Liver (tissue), 9 donors: Measurements from ENCODE around the gene MYF6. TPM values are rescaled to one million over a fixed set of nuclear protein-coding genes. Genes with fewer than 3 reads are reported as not detected.

Experiments
- DNase-seq: peaks from one replicate; pipeline ENCODE4 v3.0.0-alpha.2; 2017; ENCODE audit warnings: low spot score
- H3K27ac ChIP-seq, 2 donors: one replicate each; pipeline ENCODE4 v1.7.0; 2013; ENCODE audit warnings: inconsistent platforms in 2 of 2, low read length in 2 of 2, control low read depth in 1 of 2, low read depth in 1 of 2, mild to moderate bottlenecking in 1 of 2
- H3K27me3 ChIP-seq, 4 donors: one replicate each; pipeline versions ENCODE4 v1.6.1 to v1.7.0; 2013; ENCODE audit warnings: low read length in 3 of 4, inconsistent platforms in 1 of 4, mild to moderate bottlenecking in 1 of 4, moderate library complexity in 1 of 4; ENCODE audit not compliant: control insufficient read depth in 4 of 4, insufficient read depth in 4 of 4
- H3K36me3 ChIP-seq, 4 donors: one replicate each; pipeline versions ENCODE4 v1.6.1 to v1.7.0; 2013; ENCODE audit warnings: low read length in 3 of 4, mild to moderate bottlenecking in 3 of 4, low read depth in 1 of 4, moderate library complexity in 1 of 4; ENCODE audit not compliant: control insufficient read depth in 4 of 4, insufficient read depth in 3 of 4
- H3K4me1 ChIP-seq, 4 donors: one replicate each; pipeline versions ENCODE4 v1.6.1 to v1.7.0; 2013; ENCODE audit warnings: low read length in 3 of 4, mild to moderate bottlenecking in 3 of 4, moderate library complexity in 1 of 4; ENCODE audit not compliant: control insufficient read depth in 4 of 4, insufficient read depth in 4 of 4
- H3K4me3 ChIP-seq, 3 donors: one replicate each; pipeline versions ENCODE4 v1.6.1 to v1.7.0; 2013; ENCODE audit warnings: low read length in 3 of 3, control low read depth in 1 of 3, low read depth in 1 of 3, mild to moderate bottlenecking in 1 of 3
- H3K9ac ChIP-seq, 2 donors: one replicate each; pipeline ENCODE4 v1.7.0; 2013; ENCODE audit warnings: low read length in 2 of 2, mild to moderate bottlenecking in 2 of 2, moderate library complexity in 2 of 2, control low read depth in 1 of 2, low read depth in 1 of 2
- H3K9me3 ChIP-seq, 4 donors: one replicate each; pipeline versions ENCODE4 v1.6.1 to v1.7.0; 2013; ENCODE audit warnings: low read length in 3 of 4; ENCODE audit not compliant: control insufficient read depth in 4 of 4
- EGR1 ChIP-seq, 2 donors: IDR thresholded peaks; 2 replicates each; pipeline ENCODE4 v1.6.1; 2016 to 2018; ENCODE audit warnings: antibody characterized with exemption in 2 of 2, low read depth in 2 of 2
- FOXA1 ChIP-seq: IDR thresholded peaks from 2 replicates; pipeline ENCODE4 v1.6.1; 2016; ENCODE audit warnings: antibody characterized with exemption
- FOXA2 ChIP-seq: IDR thresholded peaks from 2 replicates; pipeline ENCODE4 v1.6.1; 2016; ENCODE audit warnings: antibody characterized with exemption
- GABPA ChIP-seq, 2 donors: IDR thresholded peaks in 1 of 2; conservative IDR thresholded peaks in 1 of 2; 2 replicates each; pipeline ENCODE4 v1.6.1; 2016; ENCODE audit warnings: antibody characterized with exemption in 2 of 2, mild to moderate bottlenecking in 1 of 2, moderate library complexity in 1 of 2
- HNF4A ChIP-seq, 2 donors: conservative IDR thresholded peaks; 2 replicates each; pipeline ENCODE4 v1.6.1; 2016; ENCODE audit warnings: antibody characterized with exemption in 2 of 2, mild to moderate bottlenecking in 2 of 2
- HNF4G ChIP-seq: IDR thresholded peaks from 2 replicates; pipeline ENCODE4 v1.6.1; 2016; ENCODE audit warnings: antibody characterized with exemption
- NR2F2 ChIP-seq: IDR thresholded peaks from 2 replicates; pipeline ENCODE4 v1.6.1; 2016; ENCODE audit warnings: antibody characterized with exemption
- RAD21 ChIP-seq, 2 donors: IDR thresholded peaks; 2 replicates each; pipeline ENCODE4 v1.6.1; 2016; ENCODE audit warnings: antibody characterized with exemption in 2 of 2, mild to moderate bottlenecking in 2 of 2
- REST ChIP-seq: IDR thresholded peaks from 2 replicates; pipeline ENCODE4 v1.6.1; 2016; ENCODE audit warnings: antibody characterized with exemption, mild to moderate bottlenecking
- TAF1 ChIP-seq: conservative IDR thresholded peaks from 2 replicates; pipeline ENCODE4 v1.6.1; 2016; ENCODE audit warnings: antibody characterized with exemption, mild to moderate bottlenecking
- YY1 ChIP-seq: IDR thresholded peaks from 2 replicates; pipeline ENCODE4 v1.6.1; 2016; ENCODE audit warnings: antibody characterized with exemption, mild to moderate bottlenecking
- WGBS: extraction: QIAGEN DNeasy Blood & Tissue Kit; methylation state at CpG from one replicate; pipeline ENCODE4 v1.1.7; 2013; 5-methylcytosine and 5-hydroxymethylcytosine counted together
- polyA plus RNA-seq, 2 donors: library from polyadenylated mRNA; stranded (reverse) in 1 of 2; unstranded in 1 of 2; fragments of 200-250 nt in 1 of 2; fragments of >200 nt in 1 of 2; fragmentation: Nextera tagmentation in 1 of 2; extraction: Ambion mirVana in 1 of 2; gene quantifications; one replicate each; pipeline versions ENCODE4 v1.2.1 to v1.2.3, GENCODE V29; 2013 to 2015
- total RNA-seq, 2 donors: library from RNA; depleted of rRNA; stranded (reverse); fragments of >200 nt; gene quantifications; one replicate each; pipeline ENCODE4 v1.2.3, GENCODE V29; 2014
- TF ChIP-seq, protein P1 (sequence below): IDR thresholded peaks from 2 replicates; pipeline ENCODE4 v1.6.1; 2016; ENCODE audit warnings: antibody characterized with exemption
- TF ChIP-seq, protein P2 (sequence below): IDR thresholded peaks from 2 replicates; pipeline ENCODE4 v1.6.1; 2016; ENCODE audit warnings: antibody characterized with exemption
- TF ChIP-seq, protein P3 (sequence below): fragments of 150-350 bp; IDR thresholded peaks from 2 replicates; pipeline ENCODE4 v1.5.1; 2017; ENCODE audit warnings: improper control_type of control experiment, low read depth, low read length; ENCODE audit not compliant: missing input control
- TF ChIP-seq, protein P4 (sequence below): IDR thresholded peaks from 2 replicates; pipeline ENCODE4 v1.6.1; 2016; ENCODE audit warnings: antibody characterized with exemption
- donor health status: healthy.
- donor health status: healthy.
- donor health status: healthy.
- donor health status: healthy.
- donor health status: healthy.

The MYF6 gene
- total and polyA plus RNA-seq, 4 donors, result 0.05 to 0.18 TPM; not detected in 2

DNA sequence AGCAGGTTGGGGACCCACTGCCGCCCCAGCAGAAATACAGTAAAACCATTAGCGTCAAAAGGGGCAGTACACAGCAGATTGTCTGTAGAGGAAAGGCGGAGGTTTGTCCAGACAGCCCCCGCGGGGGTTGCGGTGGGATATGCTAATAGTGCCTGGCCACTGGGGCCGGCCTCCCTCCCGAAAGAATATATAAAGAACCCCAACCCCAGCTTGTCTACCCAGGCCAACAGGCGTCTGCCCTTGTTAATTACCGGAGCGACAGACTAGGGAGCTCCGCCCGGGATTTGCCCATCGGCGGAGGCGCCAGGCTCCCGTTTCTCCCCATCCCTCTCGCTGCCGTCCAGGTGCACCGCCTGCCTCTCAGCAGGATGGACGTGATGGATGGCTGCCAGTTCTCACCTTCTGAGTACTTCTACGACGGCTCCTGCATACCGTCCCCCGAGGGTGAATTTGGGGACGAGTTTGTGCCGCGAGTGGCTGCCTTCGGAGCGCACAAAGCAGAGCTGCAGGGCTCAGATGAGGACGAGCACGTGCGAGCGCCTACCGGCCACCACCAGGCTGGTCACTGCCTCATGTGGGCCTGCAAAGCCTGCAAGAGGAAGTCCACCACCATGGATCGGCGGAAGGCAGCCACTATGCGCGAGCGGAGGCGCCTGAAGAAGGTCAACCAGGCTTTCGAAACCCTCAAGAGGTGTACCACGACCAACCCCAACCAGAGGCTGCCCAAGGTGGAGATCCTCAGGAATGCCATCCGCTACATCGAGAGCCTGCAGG, 9.4 kb downstream of the MYF6 start, which contains the start of gene MYF5:
Gene MYF5 (plus strand): TSS at position 217 of the 774 bp plus-strand sequence. CDS start 152 bp downstream, at position 369.
- no peaks in the 10 kb centered on the region for H3K27me3 ChIP-seq
- H3K36me3 ChIP-seq, result no peaks in the 10 kb centered on the region
- no peak for DNase-seq
- 41% methylated on average over 45 of the region's 45 CpGs for WGBS
- TF ChIP-seq TAF1, result no peak
- TF ChIP-seq GABPA (IDR thresholded peaks at IDR 0.05 in 1 of 2, conservative IDR thresholded peaks at IDR 0.05 in 1 of 2), result no peak
- TF ChIP-seq, protein P1, sequence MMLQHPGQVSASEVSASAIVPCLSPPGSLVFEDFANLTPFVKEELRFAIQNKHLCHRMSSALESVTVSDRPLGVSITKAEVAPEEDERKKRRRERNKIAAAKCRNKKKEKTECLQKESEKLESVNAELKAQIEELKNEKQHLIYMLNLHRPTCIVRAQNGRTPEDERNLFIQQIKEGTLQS, result no peak
- TF ChIP-seq, protein P2, sequence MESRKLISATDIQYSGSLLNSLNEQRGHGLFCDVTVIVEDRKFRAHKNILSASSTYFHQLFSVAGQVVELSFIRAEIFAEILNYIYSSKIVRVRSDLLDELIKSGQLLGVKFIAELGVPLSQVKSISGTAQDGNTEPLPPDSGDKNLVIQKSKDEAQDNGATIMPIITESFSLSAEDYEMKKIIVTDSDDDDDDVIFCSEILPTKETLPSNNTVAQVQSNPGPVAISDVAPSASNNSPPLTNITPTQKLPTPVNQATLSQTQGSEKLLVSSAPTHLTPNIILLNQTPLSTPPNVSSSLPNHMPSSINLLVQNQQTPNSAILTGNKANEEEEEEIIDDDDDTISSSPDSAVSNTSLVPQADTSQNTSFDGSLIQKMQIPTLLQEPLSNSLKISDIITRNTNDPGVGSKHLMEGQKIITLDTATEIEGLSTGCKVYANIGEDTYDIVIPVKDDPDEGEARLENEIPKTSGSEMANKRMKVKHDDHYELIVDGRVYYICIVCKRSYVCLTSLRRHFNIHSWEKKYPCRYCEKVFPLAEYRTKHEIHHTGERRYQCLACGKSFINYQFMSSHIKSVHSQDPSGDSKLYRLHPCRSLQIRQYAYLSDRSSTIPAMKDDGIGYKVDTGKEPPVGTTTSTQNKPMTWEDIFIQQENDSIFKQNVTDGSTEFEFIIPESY, result no peak
- no peak for TF ChIP-seq NR2F2
- no peak for TF ChIP-seq RAD21 (IDR thresholded peaks at IDR 0.05)
- no peak for TF ChIP-seq REST
- TF ChIP-seq, protein P3, sequence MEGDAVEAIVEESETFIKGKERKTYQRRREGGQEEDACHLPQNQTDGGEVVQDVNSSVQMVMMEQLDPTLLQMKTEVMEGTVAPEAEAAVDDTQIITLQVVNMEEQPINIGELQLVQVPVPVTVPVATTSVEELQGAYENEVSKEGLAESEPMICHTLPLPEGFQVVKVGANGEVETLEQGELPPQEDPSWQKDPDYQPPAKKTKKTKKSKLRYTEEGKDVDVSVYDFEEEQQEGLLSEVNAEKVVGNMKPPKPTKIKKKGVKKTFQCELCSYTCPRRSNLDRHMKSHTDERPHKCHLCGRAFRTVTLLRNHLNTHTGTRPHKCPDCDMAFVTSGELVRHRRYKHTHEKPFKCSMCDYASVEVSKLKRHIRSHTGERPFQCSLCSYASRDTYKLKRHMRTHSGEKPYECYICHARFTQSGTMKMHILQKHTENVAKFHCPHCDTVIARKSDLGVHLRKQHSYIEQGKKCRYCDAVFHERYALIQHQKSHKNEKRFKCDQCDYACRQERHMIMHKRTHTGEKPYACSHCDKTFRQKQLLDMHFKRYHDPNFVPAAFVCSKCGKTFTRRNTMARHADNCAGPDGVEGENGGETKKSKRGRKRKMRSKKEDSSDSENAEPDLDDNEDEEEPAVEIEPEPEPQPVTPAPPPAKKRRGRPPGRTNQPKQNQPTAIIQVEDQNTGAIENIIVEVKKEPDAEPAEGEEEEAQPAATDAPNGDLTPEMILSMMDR, result no peak
- no peak for TF ChIP-seq FOXA1
- no peak for TF ChIP-seq HNF4G
- no peak for TF ChIP-seq YY1
- TF ChIP-seq FOXA2, result no peak
- TF ChIP-seq HNF4A (conservative IDR thresholded peaks at IDR 0.05), result no peak
- TF ChIP-seq, protein P4, sequence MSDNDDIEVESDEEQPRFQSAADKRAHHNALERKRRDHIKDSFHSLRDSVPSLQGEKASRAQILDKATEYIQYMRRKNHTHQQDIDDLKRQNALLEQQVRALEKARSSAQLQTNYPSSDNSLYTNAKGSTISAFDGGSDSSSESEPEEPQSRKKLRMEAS, result no peak
- H3K4me1 ChIP-seq, result no peaks in the 10 kb centered on the region
- no peak within 1 kb of the TSS for H3K9ac ChIP-seq
- no peaks in the 10 kb centered on the region for H3K9me3 ChIP-seq
- H3K27ac ChIP-seq, result no peak within 1 kb of the TSS
- no peak within 1 kb of the TSS for H3K4me3 ChIP-seq

DNA sequence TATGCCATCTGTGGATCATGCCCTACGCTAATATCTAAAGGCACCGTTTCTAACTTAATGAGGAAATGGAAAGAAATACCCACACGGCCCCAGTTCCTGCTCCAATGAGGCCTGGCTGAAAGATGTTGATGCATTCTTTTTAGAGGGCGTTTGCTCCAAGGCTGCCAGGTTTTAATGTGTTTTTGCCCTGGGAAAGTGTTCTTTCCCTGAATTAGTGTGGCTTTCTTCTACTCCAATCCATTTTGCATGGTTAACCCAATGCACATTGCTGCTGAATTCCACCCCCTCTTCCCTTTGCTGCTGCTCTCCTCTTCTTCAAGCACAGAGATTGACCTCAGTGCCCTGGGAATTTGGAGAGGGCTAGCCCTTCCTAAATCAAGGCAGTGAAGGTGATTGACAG, 10.4 kb downstream of the MYF6 start:
- Histone ChIP-seq H3K4me1 (no peaks in the 10 kb centered on the region), H3K4me3 (no peak overlapping the region), H3K36me3 (no peaks in the 10 kb centered on the region), H3K9ac (no peak overlapping the region), H3K9me3 (no peaks in the 10 kb centered on the region), H3K27ac (no peak overlapping the region), H3K27me3 (no peaks in the 10 kb centered on the region)
- DNase-seq, result no peak
- WGBS, result 75% methylated on average over 4 of the region's 4 CpGs
- TF ChIP-seq HNF4A (conservative IDR thresholded peaks at IDR 0.05), result no peak
- TF ChIP-seq FOXA1, result no peak
- TF ChIP-seq, protein P2, result no peak
- TF ChIP-seq EGR1 (IDR thresholded peaks at IDR 0.05; ENCODE audit: low read depth in 2 of 2), result no peak
- no peak for TF ChIP-seq GABPA (IDR thresholded peaks at IDR 0.05 in 1 of 2, conservative IDR thresholded peaks at IDR 0.05 in 1 of 2)
- no peak for TF ChIP-seq REST
